Breast epithelium (tissue), 3 donors: ENCODE measurements around the gene OTOG.
A peak's percentile ranks its signal among the peaks of the same experiment; 100 is the strongest.

Source experiments
- CTCF ChIP-seq, 3 donors: fragments of 450-650 bp; IDR thresholded peaks; one replicate each; pipeline ENCODE4 v1.5.1; 2016 to 2017; ENCODE audit warnings: antibody characterized with exemption in 3 of 3, mild to moderate bottlenecking in 3 of 3, moderate library complexity in 3 of 3
- POLR2A ChIP-seq: fragments of 450-650 bp; IDR thresholded peaks from one replicate; pipeline ENCODE4 v1.6.1; 2016; ENCODE audit warnings: antibody characterized with exemption, mild to moderate bottlenecking, moderate library complexity
- POLR2AphosphoS5 ChIP-seq, 3 donors: sonication (generic); formaldehyde crosslinking; IDR thresholded peaks; one replicate each; pipeline ENCODE4 v1.6.1; 2017; ENCODE audit warnings: antibody characterized with exemption in 3 of 3

- TF ChIP-seq CTCF (IDR thresholded peaks at IDR 0.05) (peak; percentile 78 to 95 (median 79)), POLR2A (no peak), POLR2AphosphoS5 (IDR thresholded peaks at IDR 0.05) (peak in 1 of 3 donors; percentile 24)
Observed at GRCh38 chr11:17504330-17505107, 42.5 kb upstream of the OTOG start.
